KBM-7 (cell line): Measurements from ENCODE around the gene DNHD1.
"Not testable (repeated sequence)": the region's sequence is repeated elsewhere in the genome, so short reads cannot be mapped to it uniquely, and the experiment has no call there.

Source experiments
- DNase-seq: peaks from one replicate; pipeline ENCODE4 v3.0.0-alpha.2; 2015
- in situ Hi-C: fragments of 300-500 bp; cut with MboI; formaldehyde crosslinking; loops from 2 replicates; pipeline ENCODE4 v1.14.3; 2020; ENCODE audit warnings: low sequenced_read_pairs, low pct_unique_long_range_greater_than_20kb, mixed read lengths

Gene DNHD1

DNA sequence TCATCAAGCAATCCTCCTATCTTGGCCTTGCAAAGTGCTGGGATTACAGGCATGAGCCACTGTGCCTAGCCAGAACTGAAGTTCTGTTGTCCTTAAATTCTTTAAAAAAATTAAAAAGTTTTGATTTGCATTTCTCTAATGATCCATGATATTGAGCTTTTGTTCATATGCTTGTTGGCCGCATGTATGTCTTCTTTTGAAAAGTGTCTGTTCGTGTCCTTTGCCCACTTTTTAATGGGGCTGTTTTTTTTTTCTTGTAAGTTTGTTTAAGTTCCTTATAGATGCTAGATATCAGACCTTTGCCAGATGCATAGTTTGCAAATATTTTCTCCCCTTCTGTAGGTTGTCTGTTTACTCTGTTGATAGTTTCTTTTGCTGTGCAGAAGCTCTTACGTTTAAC is 24.9 kb downstream of the DNHD1 start:
- in situ Hi-C loops, DNase-seq: not testable (repeated sequence)

DNA sequence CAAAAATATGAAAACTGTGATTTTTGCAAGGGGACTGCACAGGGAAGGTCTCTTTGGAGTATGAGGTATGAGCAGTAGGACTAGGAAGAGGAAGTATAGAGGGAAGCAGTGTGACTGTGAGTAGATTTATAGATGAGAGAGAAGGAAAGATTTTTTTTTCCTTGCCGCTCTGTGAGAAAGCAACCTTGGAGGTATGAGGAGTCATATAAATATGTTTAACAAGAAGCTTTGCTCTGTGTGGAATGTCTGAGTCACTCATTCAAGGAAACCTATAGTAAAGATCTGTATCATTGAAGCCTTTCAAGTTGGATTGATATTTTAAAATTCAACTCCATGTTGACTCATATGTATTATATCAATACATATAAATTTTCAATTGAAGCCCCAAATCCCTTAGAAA is 26.2 kb downstream of the DNHD1 start:
- in situ Hi-C loops = no loop called here
- DNase-seq = no peak

DNA sequence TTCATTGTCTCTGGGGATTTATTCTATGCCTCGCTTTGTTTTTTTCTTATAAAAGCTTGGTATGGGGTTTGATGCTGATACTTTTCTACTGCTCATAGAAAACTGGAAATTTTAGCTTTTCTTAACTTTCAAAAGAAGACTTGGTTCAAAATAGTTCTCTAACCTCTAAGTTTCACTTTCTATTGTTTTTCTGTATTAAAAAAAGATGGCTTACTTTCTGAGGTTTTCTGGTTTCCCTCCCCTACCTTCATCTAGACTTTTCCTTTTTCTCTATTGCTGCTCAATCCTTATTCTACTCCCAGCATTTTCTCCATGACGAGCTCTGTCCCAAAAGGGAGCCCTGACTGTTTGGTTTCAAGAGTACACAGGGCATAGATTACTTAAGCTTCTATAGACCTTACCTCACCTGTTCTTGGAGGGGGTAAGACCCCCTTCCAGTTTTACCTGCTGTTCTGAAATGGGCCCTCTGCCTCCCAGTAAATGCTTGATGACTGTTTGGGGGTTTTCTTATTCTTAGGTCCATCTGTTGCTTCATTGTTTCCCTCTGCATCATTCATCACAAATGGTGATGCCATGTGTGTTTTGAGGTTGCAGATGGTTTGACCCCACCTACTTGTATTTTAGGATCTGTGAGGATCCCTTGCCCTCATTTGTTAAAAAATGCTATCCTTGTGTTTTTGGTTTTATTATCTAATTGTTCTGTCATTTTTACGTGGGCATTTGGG is 29.5 kb downstream of the DNHD1 start:
- in situ Hi-C loops = no loop called here

DNA sequence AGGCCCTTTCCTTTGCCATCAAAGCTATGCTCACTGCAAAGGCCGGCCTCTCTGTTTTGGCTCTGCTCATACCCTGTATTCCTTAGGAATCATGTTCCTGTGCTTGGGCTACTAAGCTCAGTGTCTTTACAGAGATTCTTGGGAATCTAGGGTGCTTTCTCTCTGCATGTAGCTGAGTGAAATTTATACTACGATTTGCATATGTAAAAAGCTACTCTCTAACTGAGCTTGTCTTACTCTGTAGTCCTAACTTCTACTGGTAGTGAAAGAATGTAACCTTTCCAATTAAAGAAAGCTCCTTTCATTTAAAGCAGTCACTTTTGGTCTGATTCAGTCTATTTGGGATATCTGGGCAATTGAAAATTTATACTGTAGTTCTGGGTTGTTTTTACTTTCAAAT is 32.2 kb downstream of the DNHD1 start:
- DNase-seq = no peak
- in situ Hi-C loops = no loop called here

More for the DNA sequence above, 29.5 kb downstream of the DNHD1 start:
- DNase-seq = no peak

DNA sequence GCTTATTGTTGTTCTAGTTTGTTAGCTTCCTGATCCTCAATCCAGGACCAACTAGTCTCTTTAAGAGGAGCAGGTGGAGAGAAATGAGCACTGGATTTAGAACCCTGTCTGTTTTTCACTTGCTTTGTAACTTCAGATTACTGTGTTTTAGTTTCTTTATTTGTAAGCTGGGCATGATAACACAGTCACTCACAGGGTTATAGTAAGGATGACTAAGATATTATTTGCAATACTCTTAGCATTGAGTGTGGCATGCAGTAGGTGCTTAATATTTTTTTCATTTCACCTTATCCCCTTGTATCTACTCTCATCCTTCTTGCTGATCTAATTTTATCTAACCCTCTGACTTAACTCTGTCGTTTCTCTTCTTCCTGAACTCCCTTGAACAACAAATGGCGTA is 33.8 kb downstream of the DNHD1 start:
- DNase-seq = no peak
- in situ Hi-C loops = no loop called here

DNA sequence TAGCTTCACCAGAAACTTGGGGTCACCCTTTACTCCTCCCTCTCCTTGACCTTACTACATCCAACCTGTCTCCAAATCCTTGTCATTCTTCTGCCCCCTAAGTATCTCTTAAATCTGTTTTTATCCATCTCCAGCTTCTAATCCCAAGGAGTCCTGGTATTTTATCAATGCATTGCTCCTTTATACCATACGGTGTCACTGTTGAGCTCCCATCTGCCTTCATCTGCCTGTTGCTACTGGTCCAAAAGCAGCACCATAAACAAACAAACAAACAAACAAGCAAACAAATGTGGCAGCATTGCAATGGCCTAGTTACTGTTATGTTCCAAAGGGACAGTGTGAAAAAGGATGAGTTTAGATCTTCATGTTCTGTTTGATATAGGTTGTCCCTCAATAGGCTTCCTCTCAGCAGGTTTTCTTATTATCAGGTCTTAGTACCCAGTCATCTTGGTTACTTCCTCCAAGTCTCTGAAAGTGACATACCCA is 34.2 kb downstream of the DNHD1 start:
- DNase-seq = peak; percentile 76
- in situ Hi-C loops = no loop called here

DNA sequence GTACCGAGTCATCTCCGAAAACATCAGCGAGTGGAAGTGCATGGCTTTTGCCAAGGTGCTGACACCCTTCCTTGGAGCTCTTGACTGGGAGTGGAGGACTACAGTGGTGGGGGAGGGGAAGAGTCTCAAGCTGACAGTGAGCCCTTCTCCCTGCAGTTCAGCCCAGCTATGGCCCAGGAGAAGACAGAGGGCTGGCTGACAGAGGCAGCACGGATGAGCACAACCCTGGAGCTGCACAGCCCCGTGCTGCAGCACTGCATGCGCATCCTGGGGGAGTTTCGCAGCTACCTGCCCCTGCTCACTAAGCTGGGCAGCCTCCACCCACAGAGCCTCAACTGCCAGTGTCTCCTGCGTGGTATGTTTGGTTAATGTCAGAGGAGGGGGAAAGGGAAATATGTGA is 41.4 kb downstream of the DNHD1 start:
- in situ Hi-C loops = no loop called here
- no peak for DNase-seq

DNA sequence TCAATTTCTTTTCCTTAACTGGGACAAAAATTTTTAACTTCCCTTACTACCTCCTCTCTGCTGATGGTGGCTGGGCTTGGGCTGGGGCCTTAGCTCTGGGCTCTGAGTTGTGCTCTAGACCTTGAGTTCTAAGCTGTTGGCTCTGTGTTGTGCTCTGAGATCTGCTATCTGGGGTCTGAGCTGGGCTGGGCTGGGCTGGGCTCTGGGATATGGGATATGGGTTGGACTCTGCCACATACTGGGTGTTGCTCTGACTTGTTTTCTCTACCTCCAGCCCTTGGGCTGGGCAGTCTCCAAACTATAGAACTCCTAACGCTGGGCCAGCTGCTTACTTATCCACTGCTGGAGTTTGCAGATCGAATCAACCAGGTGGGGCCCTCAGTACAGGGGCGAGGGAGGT is 41.9 kb downstream of the DNHD1 start:
- no peak for DNase-seq
- in situ Hi-C loops = no loop called here

DNA sequence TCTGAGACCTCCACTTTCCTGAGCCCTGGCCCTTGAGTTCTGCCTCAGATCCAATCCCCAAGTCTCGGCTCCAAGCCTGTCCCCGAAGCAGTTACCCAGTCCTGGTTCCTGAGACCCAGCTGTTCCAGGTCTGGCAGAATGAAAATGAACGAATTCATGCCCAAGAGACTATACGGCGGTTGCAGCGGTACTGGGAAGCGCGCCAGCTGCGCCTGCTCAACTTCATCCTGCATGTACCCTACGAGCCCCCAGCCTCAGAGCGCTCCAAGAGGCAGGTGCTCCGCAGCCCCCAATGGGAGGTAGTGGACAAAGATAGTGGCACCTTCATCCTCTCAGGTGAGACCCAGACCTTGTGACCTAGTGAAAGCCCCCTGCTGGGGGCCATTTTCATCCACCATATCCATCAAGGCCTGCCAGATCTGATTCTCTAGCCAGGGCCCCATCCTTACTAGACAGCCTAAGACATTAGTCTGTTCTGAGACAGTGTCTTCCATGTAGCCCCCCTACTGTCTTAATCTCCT is 42.7 kb downstream of the DNHD1 start:
- no peak for DNase-seq

DNA sequence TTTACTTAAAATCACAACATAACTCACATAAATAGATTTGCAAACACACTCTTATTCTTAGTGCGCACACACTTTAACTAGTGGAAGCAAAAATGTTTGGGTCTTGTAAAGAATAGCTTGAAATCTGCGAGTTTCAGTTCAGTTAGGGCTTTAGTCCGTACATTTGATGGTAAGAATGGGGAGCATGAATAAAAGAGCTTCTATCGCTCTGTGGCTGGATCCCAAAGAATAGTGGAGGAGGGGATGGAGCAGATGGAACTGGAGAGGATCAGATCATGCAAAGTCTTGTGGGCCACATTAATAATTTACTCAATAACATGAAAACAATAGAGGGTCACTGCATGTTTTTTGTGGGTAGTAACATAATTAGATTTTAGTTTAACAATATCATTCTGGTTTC is 44.3 kb downstream of the DNHD1 start:
- DNase-seq = no peak
- in situ Hi-C loops = loop anchor here (10.0 kb wide), 1 partner anchor 63 kb away; the partner anchor contains the start of genes ILK and RRP8

More for the DNA sequence above, 42.7 kb downstream of the DNHD1 start:
- in situ Hi-C loops = loop anchor here (10.0 kb wide), 1 partner anchor 65 kb away; the partner anchor contains the start of genes ILK and RRP8

DNA sequence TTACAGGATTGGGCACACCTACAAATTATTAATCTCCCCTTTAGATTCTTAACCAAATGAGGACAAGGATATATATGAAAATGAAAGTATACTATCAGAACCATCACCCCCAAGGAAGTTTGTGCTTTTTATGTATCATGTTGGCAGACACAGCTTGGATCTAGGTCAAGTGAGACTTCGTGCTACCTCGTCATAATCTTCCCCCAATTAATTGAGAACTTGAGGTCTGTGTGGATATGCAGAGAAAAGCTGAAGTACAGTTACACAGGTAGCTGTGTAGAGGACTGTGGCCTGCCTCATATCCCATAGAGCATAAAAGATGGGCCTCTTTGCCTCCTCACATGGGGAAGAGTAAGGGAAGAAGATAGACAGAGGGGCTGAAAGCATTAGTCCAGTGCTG is 45.6 kb downstream of the DNHD1 start:
- in situ Hi-C loops = loop anchor here (10.0 kb wide), 1 partner anchor 62 kb away; the partner anchor contains the start of genes ILK and RRP8
- DNase-seq = no peak

DNA sequence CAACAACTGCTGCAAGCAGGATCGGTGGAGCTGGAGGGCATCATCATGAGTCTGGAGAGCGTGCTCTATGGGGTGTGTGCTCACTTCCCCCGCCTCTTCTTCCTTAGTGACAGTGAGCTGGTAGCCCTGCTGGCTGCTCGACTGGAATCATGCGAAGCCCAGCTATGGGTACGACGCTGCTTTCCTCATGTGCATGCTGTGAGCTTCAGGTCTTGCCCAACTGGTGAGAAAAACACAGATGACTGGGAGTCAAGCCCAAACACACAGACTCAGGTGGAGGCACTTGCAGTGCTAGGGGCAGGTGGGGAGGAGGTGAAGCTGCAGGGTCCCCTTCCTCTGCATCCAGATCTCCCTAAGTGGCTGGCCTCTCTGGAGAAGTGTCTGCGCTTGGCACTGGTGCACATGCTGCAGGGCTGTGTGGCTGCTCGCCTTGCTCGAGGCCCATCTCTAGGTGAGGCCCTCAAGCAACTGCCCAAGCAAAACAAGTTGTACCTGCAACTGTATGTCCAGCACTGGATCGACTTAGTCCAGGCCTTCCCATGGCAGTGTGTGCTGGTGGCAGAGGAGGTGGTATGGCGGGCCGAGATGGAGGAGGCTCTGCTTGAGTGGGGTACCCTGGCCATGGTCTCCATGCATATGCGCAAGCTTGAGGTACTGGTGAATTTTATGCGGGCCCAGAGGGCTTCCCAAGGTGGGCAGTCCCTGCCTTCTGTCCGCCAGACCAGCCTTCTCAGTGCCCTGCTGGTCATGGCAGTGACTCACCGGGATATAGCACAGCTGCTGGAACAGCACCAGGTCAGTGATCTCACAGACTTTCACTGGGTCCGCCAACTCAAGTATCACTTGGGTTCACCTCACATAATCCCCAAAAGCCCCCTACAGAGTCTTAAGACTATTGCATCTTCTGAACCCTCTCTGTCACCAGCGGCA is 48.1 kb downstream of the DNHD1 start:
- no peak for DNase-seq
- in situ Hi-C loops = loop anchor here (10.0 kb wide), 1 partner anchor 60 kb away; the partner anchor contains the start of genes ILK and RRP8

DNA sequence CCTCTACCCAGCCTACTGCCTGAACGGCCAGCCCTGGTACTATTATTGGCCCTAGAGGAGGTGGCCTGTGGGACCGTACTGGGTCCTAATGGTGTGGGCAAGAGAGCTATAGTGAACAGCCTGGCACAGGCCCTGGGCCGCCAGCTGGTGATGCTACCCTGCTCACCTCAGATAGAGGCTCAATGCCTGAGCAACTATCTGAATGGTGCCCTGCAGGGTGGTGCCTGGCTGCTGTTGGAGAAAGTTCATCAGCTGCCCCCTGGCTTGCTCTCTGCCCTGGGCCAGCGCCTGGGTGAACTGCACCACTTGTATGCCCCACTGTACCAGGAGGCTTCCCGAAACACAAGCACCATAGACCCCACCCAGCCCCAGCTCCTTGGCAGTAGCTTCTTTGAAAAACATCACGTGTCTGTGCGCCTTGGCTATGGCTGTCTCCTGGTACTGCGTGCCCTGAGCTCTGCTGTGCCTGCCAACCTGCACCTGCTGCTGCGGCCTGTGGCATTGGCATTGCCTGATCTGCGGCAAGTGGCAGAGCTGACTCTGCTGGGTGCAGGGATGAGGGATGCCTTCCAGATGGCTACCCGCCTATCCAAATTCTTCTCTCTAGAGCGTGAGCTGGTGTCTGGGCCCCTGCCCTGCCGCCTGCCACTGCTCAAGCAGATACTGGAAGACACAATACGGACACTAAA is 49.0 kb downstream of the DNHD1 start:
- no peak for DNase-seq
- in situ Hi-C loops = loop anchor here (10.0 kb wide), 1 partner anchor 59 kb away; the partner anchor contains the start of genes ILK and RRP8

DNA sequence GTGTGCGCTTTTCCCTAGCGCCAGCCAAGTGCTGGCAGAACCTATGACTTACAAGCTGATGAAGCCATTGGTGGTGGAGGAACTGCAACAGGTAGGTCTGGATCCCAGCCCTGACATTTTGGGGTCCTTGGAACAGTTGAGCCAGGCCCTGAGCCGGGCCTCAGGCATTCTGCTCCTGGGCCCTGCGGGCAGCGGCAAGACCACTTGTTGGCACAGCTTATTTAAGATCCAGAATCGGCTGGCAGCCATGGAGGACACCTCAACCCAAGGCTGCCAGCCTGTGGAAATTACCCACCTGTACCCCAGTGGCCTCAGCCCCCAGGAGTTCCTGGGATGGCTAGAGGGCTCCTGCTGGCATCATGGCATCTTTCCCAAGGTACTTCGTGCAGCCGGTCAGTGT is 49.7 kb downstream of the DNHD1 start:
- in situ Hi-C loops = loop anchor here (10.0 kb wide), 1 partner anchor 58 kb away; the partner anchor contains the start of genes ILK and RRP8
- no peak for DNase-seq

DNA sequence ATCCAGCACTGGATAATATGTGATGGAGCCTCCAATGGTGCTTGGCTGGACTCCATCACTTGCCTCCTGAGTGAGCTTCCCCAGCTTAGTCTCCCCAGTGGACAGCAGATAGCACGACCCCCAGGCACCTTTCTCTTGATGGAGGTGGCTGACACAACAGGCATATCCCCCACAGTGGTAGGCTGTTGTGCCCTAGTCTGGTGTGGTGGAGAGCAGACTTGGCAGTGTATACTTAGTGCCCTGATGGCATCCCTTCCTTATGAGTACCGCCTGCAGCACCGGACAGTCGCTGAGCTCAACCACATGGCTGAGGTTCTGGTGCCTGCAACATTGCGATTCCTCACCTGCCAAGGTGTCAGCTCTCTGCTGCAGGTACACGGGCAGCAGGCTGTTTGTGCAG is 50.1 kb downstream of the DNHD1 start:
- in situ Hi-C loops = loop anchor here (10.0 kb wide), 1 partner anchor 58 kb away; the partner anchor contains the start of genes ILK and RRP8
- DNase-seq = no peak

DNA sequence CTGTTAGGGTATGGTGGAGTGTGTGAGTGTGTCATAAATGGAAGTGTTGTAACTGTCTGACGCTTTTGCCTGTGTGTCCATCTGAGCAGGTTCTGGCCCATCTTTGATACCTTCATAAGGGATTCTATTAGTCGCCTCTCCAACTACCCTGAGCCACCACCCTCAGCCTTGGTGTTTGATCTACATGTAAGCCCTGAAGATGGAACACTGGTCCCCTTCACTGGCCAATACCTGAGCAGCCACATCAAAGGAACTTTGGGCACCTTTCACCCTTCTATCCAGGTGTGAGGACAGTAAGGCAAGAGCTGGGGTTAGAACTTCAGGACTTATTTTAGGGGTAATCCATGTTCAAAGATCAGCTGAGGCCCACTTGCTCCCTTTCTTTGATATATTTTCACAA is 51.0 kb downstream of the DNHD1 start:
- DNase-seq = no peak
- in situ Hi-C loops = loop anchor here (10.0 kb wide), 1 partner anchor 57 kb away; the partner anchor contains the start of genes ILK and RRP8

DNA sequence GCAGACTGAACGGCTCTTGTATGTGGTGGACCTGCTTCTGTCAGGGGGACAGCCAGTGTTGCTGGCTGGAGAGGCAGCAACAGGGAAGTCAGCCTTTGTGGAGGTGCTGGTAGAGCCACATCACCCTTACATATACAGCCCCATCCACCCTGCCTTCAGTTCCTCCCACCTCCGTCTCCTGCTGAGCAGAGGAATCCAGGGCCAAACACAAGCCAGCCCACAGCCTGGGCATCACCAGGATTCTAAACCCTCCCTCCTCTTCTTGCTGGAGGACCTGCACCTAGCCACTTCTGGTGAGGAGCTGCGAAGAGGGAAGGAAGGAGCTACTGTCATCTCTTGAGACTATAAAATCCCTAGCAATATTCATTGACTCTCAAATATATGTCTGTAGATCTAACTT is 51.6 kb downstream of the DNHD1 start:
- DNase-seq = no peak
- in situ Hi-C loops = loop anchor here (10.0 kb wide), 1 partner anchor 56 kb away; the partner anchor contains the start of genes ILK and RRP8

DNA sequence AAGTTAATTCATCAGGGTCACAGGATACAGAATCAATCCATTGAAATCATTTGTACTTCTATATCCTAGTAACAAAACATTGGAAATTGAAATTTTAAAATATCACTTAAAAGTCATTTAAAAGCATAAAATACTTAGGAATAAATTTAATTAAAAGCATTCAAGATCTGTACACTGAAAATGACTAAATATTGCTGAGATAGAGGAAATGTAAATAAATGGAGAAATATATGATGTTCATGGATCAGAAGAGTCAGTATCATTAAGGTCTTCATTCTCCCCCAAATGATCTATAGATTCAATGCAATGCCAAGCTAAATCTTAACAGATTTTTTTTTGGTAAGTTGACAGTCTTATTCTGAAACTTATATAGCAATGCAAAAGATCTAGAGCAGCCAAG is 56.6 kb downstream of the DNHD1 start:
- no peak for DNase-seq
- in situ Hi-C loops = no loop called here
